GM19455 (cell line): ENCODE measurements around the gene SLFN14.
"Not testable (repeated sequence)": the region's sequence is repeated elsewhere in the genome, so short reads cannot be mapped to it uniquely, and the experiment has no call there.

ENCODE experiments used
- ATAC-seq: cut with Tn5 transposase; IDR thresholded peaks from one replicate; pipeline ENCODE4 v1.9.1; 2021; ENCODE audit not compliant: unreplicated experiment

The SLFN14 gene

DNA sequence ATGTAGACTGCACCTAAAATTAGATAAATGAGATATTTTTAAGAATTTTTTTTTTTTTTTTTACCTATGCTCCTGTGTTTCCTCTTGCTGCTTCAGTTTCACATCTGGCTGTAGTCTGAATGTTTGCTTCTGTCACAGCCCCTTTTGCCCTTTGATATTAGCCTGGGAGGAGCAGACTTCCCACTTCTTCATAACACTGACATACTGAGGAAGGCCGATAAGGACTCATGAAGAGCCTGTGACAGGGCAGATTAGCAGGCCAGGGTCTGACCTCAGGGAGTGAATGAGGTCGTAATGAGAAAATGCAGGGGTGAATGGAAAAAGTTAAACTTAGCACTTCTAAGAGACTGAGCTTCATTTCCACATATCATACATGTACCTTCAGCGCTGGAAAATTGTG lies at the start of gene SLFN14:
Gene SLFN14, minus strand, starts transcription at position 117 of the 400 bp plus-strand sequence. CDS start 2,757 bp downstream, outside the sequence.
- ATAC-seq, result no peak

DNA sequence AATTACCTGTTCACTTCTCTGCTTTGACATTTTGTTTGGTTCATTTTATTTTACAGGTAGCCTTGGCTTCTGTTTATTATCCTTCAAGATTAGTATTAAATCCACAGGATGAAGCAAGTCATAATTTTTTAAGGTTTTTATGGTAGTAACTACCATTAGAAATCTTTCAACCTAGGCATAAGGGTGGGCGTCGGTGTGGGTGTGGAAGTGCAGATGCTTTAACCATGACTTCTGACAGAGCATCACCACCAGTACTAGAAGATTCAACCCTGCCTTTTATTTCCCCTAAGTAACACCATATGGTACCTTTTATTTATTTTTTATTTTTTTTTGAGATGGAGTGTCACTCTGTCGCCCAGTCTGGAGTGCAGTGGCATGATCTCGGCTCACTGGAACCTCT lies 49.2 kb upstream of the SLFN14 start:
- no peak for ATAC-seq

DNA sequence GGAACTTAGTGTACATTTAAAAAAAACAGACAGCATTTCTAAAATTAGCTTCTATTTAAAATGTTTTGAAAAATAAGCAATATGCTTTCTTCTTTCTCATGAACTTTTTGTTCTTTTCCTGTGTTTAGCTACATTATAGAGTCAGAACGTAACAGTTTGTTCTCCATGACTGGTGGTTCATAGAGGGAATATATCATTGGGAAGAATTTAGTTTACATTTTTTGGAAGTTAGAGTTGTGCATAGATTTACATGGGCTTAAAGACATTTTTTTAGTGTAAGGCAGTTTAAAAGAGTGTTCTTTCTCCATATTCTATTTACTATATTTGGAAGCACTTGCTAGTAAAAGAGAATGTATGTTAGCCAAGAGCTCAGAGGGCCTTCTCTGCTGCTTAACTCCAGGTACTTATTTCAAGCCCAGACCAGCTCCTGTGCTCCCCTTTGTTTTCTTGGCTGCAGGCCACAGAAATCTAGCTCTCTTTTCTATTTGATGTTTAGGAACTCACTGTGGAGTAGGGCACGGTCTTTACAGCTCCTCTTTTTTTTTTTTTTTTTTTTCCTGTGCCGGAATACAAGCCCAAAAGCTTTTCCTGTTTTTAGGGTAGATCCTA lies 46.7 kb upstream of the SLFN14 start:
- no peak for ATAC-seq

GRCh38 chr17:35605678-35606077 lies 45.1 kb upstream of the SLFN14 start:
- ATAC-seq, result no peak

GRCh38 chr17:35603674-35604073 lies 43.1 kb upstream of the SLFN14 start:
- no peak for ATAC-seq

DNA sequence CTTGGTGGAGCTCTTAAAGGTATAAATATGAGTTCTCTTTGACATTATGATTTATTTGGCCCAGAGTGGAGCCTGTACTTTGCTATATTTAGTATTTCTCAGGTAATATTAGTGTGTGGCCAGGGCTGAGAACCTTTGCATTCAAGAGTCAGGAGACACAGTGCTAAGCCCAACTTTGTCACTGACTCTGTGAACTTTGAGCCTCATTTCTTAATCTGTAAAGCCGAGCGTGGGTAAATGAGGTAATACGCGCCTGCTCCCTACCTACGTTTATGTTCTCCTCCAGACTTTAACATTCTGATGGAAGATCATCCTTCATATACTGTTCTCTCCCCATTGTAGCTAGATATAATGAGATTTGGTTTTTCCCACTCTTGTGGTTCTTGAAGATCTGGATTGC lies 37.0 kb upstream of the SLFN14 start:
- no peak for ATAC-seq

DNA sequence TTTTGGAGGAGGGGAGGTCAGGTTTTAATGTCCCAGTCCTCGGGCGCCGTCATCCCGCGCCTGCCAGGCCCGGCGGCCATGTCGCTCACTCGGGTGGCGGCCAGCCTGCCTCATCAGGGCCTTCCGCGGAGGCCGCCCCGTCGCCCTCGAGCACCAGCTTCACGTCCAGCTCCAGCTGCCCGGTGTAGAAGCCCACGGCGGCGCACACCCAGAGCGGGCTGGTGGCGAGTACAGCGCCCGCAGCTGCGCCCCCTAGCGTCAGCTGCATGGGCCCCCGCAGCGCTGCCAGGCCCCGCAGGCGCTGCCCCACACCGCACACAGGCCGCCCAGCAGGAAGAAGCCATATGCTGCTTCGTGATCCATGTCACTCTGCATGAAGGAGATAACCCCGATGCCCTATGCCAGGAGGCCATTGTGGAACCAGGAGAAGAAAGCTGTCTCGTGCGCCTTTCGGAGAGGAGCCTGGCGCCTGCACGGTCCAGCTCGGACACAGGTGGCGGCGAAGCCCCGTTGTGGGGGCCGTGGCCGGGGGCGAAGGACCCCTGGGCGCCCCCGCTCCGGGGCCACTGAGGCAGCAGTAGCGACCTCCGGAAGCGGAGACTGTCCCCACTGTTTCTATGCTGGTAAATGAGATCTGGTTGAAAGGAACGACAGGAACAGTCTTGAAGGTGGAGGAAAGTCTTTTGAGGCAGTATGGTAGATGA lies 36.1 kb upstream of the SLFN14 start:
- ATAC-seq, result no peak

GRCh38 chr17:35596072-35596471 lies 35.5 kb upstream of the SLFN14 start:
- ATAC-seq, result no peak

DNA sequence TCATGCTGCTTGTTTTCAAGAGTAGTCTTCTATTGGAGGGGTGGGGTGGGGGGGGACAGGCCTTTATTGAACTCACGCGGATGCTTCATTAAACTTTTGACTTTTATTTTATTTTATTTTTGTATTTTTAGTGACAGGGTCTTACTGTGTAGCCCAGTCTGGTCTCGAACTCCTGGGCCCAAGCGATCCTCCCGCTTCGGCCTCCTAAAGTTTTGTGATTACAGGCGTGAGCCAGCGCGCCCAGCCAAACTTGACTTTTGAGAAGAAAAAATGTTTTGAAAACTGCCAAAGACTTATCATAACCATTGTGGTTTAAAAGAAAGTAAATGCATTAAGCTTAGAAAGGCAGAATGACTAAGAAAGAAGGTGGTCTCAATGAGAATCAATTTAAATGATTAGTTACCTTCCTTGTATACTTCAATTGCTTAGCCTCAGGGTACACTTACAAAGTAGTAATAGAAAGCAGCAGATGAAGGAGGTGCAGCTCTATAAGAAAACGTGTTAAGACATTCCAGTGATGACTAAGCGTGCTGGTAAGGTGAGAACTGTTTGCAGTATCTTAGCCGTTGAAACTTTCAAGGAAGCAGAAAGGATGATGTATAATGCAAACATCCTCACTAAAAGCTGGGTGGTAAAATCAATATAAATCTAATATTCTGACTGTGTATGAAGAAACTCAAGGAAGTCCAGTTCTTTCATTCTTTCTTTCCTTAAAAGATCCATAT lies 27.7 kb upstream of the SLFN14 start:
- ATAC-seq, result no peak

DNA sequence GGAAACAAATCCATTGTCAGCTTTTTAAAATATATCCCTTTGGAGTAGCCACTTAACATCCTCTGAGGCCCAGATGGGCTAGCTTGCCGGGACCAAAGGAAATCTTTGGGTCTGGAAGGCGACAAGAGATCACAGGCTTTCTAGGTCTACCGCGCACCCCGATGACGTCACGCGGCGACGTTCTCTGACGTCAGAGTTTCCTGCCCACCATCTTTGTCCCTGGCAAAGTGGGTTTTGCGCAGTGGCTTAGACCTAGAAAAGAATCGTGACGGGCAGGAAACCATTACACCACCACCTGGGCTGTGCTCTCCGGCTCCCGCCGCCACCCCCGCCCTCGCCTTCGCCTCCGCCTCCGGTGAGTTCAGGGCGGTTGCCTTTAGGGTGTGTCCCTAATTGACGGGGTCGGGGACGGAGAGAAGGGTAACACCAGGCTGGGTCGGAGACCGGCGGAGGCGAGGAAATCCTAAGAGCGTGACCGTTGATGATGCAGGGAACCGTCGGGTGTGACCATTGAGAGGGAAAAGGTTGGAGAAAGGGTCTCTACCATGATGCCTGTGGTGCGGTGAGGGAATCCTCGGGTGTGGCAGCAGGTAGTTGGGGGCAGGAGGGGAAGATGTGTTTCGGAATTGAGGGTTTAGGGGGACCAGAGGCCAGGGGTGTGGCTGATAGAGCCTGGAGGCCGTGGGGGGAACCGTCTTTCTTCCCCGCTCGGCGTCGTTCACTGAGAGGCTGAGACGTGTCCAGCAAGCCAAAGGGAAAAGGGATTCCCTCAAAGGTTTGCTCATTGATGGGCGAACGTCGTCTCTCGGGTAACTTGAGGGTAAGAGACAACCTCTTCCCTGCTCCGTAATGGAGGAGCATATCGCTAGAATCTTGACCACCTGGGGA lies 26.7 kb upstream of the SLFN14 start, which contains the start of gene AP2B1:
Gene AP2B1, plus strand, starts transcription at position 249 of the 888 bp plus-strand sequence. CDS start 6,709 bp downstream, outside the sequence.
- ATAC-seq, result peak; percentile 84

DNA sequence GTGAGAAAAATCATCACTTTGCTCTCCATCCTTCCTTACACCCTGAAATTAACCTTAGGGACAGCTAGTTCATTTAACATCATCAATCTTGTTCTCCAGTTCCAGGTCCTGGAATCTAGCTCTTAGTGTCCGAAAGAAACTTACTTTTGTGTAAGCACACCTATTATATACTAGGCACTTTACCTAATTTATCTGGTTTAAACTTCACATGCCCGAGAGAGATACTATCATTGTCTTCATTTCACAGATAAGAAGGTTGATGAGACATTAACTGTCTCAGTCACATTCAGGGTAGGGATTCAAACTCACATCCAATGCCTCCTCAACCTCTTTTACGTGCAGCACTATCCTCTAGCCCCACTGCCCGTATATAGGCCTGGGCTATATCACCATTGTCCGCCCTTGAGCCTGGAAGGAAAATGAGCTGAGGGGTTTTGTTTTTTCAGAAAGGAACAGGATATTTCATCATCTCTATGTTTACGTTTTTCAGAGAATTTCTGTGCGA lies 26.0 kb upstream of the SLFN14 start:
- peak; percentile 13 for ATAC-seq

DNA sequence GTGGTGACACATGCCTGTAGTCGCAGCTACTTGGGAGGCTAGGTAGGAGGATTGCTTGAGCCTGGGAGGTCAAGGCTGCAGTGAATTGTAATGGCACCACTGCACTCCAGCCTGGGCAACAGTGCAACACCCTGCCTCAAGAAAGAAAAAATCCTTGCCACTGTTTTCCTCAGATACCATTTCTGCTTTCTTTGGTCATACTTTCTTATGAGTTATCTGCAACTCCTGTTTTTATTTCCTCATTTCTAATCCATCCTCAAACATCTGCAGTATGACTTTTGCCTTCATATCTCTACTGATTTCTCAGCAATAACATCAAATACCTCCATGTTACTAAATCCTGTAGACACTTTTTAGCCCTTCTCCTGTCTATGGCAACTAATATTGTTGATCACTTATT lies 23.4 kb upstream of the SLFN14 start:
- ATAC-seq, result no peak

GRCh38 chr17:35578929-35579432 lies 18.4 kb upstream of the SLFN14 start:
- ATAC-seq, result no peak

DNA sequence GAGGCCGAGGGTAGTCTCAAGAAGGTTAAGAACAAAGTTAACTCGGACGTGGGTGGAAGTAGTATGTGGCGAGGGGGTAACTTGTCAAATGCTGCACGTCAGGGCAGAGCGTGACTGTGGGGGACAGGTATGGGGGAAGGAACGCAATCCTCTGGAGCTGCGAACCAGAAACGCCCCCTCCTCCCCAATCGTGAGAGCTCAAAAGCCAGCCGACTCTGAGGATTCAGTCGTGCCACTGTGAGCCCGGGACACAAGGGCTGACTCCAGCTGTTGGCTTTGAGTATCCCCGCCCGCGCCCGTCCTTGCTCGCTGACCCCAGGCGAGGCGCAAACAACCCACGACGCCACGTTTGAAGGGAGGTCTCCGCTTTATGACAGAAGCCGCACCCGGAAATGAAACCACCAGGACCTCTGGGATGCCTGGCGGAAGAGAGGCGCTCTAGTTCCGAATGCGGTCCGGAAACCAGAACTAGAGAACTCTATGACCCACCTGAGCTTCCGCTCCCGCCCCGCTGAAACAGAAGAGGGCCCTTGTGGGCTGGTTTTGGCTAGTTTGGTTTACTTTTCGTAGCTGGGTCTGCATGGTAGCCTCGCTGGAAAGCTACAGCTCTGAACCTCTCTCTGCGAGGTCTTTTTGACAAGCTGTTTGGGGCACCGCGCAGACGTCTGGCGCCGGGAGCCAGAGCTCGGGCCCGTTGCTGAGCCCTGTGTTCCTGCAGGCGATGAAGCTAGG lies 17.7 kb upstream of the SLFN14 start, which contains the start of gene PEX12:
Gene PEX12, minus strand, starts transcription at position 375 of the 732 bp plus-strand sequence. CDS start 550 bp downstream, outside the sequence.
- ATAC-seq, result peak; percentile 73

- no peak for ATAC-seq
These were observed 17.2 kb upstream of the SLFN14 start for GRCh38 chr17:35577830-35578196.

GRCh38 chr17:35575759-35576158 lies 15.1 kb upstream of the SLFN14 start:
- ATAC-seq, result no peak

GRCh38 chr17:35569405-35569804 lies 8.8 kb upstream of the SLFN14 start:
- no peak for ATAC-seq

GRCh38 chr17:35568561-35568960 lies 7.9 kb upstream of the SLFN14 start:
- no peak for ATAC-seq

GRCh38 chr17:35566968-35567367 lies 6.3 kb upstream of the SLFN14 start:
- ATAC-seq, result no peak

DNA sequence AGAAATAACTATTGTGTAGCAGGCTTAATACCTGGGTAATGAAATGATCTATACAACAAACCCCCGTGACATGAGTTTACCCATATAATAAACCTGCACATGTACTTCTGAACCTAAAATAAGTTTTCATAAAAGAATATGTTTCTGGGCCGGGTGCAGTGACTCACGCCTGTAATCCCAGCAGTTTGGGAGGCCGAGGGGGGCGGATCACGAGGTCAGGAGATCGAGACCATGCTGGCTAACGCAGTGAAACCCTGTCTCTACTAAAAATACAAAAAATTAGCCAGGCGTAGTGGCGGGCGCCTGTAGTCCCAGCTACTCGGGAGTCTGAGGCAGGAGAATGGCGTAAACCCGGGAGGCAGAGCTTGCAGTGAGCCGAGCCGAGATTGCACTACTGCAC lies 2.6 kb upstream of the SLFN14 start:
- not testable (repeated sequence) for ATAC-seq
